Activated naive CD8-positive, alpha-beta T cell treated with anti-CD3 and anti-CD28 coated beads, Interleukin-2, amount 50 U/mL, for 16 hours (primary cell): ENCODE results near the gene TRPV4.

Experiments used
- DNase-seq: peaks from one replicate; pipeline ENCODE4 v3.0.0-alpha.2; 2020; ENCODE audit warnings: low read depth, low spot score

Gene TRPV4

DNA sequence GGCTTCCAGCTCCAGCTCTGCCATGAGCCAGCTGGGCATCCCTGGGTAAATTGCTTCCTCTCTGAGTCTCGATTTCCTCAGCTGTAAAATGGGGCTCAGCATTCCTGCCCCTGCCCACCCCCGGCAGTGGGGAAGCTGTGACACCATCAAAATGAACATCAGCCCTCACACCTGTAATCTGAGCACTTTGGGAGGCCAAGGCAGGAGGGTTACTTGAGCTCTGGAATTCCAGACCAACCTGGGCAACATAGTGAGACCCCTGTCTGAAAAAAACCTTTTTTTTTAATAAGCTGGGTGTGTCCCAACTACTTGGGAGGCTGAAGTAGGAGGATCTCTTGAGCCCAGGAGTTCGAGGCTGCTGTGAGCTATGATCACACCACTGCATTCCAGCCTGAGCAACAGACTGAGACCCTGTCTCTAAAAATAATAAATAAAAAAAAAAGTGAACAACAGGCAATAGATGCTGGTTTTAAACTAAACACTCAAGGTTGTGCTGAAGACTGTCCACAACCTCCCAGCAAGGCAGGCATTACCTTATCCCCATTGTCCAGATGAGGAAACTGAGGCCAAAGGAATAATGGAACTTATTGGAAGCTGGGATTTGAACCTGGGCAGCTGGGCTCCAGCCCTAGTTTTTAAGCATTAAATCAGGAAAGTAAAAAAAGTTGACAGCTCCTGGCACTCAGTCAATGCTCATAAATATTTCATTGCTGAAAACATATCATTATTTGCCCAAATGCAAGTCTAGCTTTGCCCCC lies 4.3 kb downstream of the TRPV4 start:
- DNase-seq: no peak

DNA sequence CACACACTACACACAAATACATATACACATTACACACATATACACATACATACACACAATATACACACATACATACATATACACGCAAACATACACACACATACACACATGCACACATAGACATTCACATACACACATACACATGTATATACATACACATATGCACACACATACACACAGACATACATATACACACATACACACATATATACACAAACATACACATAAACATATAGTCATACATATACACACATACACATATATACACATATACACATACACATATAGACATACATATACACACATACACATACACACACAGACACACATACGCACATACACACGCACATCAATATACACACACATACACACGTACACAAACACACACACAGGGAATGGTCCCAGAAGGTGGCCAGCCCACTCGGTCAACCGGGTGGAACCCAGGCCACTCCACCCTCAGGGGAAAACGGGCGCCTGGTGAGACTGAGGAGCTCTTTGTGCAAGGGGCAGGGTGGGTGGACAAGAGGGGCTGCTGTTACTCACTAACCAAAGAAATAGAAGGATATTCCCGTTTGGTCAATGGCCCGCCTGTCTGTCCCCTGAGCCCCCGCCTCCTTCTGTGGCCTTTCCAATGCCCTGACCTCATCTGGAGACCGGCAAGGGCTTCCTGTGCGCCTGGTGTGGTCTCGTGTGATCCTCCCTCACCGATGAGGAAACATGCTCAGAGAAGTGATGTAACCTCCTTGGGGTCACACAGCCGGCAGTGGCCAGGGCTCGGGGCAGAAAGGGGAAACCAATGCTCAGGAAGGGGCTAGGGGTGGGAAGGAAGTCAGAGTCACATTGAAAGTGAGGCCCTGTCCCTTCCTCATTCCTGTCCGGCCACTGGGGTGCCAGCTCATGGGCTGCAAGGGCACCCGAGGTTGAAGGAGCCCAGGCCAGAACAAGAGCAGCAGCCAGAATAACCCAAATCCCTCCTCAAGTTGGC lies 5.3 kb downstream of the TRPV4 start:
- DNase-seq: no peak

DNA sequence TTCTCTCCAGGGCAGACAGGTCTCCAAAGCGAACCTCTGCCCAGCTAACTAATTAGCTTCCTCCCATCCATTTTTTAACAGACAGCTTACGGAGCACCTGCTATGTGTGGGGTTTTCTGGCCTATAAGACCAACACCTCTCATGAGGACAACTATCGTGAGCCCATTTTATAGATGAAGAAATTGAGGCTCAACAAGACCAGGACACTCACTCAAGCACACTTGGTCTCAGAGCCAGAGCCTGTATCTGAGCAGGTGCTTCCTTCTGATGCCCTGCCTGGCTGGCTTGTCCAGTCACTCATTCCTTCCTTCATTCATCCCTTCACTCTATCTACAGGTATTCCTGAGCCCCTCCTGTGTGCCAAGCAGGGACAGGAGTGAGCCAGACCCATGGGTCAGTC lies 6.1 kb downstream of the TRPV4 start:
- DNase-seq: no peak

DNA sequence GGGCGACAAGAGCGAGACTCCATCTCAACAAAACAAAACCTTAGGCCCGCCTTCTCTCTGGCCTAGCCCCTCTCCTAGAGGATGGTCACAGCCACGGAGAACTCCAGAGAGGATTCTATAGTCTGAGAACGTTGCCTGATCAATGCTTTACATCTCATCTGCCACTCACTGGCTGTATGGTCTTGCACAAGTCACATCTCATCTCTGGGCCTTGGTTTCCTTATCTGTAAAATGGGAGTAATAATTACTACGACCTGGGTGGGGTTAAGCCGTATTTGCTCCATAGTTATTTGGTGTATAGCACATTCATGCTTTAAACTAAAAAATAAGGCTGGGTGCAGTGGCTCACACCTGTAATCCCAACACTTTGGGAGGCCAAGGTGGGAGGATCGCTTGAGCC lies 8.5 kb downstream of the TRPV4 start:
- no peak for DNase-seq

DNA sequence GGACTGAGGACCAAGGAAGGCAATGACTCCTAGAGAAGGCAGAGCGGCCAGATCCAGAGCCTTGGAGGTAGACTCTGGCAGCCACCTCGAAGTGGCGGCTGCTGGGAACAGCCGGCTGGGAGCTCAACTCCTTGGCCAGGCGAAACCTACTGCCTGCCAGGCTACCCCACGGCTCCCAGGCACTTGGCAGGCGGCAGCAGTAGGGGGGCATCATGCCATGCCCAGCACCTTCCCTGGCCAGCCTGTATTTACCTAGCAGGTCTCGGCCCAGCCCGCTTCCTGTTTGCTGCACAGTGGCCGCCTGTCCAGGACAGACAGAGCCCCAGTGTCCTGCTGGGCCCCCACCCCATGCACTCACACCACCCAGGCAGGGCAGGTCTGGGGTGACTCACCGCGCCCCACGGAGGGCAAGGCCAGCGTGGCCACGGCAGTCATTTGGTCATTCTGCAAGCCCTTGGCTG lies 10.2 kb downstream of the TRPV4 start:
- no peak for DNase-seq

DNA sequence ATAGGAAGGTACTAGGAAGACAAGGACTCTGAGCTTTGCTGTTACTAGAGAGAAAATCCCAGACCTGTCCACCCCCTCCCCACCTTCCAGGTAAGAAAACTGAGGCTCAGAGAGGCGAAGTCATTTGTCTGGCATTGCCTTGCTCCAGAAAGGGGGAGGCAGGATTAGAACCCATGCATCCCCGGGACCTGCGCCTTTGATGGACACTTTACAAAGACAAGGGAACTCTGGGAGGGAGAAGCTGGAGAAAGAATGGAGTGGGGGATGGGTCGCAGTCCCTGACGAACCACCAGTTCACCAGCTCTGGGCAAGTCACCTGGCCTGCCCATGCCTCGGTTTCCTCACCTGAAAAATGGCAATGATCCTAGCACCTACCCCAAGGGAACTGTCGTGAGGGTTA lies 10.8 kb downstream of the TRPV4 start:
- DNase-seq: no peak

DNA sequence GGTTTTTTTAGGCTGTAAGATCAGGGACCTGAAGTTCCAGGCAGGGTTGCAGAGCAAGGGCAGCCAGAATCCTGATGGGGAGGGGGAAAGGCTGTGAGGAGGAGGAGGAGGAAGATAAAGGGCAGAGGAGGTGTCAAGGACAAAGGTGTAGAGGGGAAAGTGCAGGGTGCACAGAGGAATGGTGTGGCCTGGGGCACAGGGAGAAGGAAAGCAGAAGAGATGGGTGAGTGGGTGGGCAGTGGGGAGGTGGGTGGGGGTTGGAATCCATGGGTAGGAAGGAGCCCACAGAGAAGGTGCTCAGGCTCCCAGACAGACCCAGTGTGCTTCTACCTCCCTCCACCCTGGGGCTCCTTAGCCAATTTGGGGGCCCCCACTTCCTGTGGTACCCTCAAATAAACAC lies 11.2 kb downstream of the TRPV4 start:
- no peak for DNase-seq

DNA sequence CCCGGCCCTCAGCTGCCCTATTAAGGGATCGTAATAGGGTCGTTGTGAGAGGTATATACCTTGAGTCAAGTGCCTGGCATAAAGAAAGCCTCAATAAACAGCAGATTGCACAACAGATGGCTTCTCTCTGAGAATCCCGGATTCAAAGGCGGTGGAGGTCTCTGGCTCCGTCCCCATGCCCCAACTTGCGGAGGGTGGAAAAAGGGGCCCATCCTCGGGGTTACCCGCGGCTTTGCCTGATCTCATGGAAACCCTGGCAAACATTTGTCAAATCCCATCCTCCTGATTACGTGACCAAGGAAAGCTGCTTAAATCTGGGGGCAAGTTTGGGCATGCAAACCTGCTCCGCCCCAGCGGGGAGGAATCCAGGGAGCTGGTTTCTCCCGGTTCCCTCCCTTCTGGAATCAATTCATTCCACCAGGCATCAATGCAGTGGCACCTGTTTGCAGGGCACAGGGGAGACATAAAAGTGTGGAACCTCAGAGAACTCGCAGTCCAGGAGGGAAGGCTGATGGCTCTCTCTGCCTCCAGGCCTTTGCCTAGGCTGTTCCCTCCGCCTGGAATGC lies 12.3 kb downstream of the TRPV4 start:
- DNase-seq: no peak

DNA sequence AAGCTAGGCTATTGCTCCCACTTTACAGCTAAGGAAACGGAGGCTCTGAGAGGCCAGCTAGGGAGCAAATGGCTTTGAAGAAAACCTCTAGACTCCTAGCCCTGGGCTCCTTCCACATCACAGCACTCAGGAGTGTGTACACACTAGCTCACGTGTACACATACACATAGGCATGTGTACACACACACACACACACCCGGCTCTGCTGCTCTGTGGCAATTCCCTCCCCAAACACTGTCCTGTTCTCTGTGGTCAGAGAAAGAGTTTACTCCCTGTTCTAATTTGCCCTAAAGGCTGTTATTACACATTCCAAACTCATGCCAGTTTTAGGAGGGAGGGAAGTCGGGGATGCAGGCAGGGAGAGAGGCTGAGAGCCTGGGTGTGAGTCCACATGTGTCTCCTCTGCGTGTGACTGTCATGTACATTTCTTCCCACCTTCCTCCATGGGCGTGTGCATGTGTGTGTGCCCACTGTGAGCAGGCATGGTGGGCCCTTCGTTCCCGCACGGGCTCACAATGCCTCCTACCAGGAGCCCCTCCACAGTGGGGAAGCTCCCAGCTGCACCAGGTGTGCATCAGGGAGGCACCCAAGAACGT lies 14.2 kb downstream of the TRPV4 start:
- DNase-seq: no peak

DNA sequence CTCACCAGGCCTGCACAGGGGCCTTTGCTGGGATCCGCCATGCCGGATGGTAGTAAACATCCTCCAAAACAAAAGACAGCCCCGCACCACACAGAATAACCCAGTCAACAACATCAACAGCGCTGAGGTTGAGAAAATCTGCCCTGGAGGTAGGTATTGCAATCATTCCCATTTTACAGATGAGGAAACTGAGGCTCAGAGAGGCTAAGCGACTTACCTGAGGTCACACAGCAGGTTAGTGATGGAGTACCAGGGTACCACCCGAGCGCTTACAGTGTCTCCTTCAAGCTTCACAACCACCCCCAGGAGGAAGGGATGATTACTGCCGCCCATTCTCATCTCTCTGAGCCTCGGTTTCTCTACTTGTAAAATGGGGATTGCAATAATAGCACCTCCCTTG lies 14.9 kb downstream of the TRPV4 start:
- no peak for DNase-seq

DNA sequence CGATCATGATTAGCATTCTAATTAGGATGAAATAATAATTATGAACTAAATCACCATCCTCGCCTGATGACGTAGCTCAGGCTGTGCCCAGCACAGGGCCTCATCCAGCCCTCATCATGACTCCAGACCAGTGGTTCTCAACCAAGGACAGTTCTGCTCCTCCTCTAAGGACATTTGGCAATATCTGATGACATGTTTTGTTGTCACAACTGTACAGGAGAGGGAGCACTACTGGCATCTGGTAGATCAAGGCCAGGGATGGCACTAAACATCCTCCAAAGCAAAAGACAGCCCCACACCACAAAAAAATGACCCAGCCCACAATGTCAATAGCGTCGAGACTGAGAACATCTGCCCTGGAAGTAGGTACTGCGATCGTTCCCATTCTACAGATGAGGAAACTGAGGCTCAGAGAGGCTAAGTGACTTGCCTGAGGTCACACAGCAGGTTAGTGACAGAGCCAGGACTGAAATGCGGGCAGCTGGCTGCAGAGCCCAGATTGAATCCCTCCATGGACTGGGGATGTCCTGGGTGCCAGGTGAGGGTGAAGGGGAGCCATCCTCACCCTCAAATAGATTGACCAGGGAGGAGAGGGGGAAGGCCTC lies 15.5 kb downstream of the TRPV4 start:
- no peak for DNase-seq

DNA sequence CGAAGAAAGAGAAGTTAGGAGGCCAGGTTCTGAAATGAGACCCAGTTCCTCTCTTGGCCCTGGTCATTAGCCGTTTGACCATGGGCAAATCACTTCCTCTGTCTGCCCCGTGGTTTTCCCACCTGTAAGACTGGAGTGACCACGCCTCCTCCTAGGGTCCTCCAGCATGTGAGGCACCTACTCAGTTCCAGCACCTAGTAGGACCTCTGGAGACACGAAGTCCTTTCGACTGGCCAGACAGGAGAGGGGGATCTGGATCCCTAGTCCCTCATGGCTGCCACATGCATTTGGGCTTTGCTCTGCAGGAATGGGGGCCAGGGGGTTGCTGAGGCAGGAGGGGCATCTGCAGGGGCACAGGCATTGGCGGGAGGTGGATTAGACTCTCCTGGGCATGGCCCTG lies 16.3 kb downstream of the TRPV4 start:
- no peak for DNase-seq

DNA sequence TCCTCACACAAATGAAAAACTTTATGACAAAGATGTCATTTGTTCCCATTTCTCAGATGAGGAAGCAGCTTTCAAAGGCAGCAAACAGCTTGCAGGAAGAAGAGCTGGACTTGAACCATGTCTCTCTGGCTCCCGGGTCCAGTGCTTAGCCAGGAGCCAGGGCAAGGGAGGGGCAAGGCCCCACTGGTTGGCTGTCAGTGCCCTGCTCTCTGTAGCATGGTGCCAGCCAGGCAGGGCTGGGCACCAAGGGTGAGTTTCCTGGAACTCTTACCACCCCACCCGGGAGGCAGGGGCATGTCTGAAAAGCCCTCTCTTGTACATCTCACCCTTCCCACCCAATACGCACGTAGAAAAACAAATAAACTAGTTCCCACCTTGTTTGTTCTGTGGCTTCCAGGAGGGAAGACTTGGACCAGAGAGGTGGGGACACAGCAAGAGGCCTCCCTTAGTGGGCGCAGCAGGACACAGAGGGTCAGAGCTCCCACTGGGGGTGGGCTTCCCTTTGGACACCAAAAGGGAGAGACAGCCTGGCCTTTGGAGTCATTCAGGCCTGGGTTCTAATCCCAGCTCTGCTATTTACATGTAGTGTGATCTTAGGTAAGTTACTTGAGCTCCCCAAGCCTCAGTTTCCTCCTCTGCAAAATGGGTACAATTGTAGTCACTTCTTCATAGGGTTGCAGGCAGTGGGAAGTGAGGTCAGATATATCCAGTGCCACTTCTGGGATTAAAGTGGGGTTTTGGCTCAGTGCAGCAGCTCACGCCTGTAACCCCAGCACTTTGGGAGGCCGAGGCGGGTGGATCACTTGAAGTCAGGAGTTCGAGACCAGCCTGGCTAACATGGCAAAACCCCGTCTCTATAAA lies 17.2 kb downstream of the TRPV4 start:
- DNase-seq: no peak

DNA sequence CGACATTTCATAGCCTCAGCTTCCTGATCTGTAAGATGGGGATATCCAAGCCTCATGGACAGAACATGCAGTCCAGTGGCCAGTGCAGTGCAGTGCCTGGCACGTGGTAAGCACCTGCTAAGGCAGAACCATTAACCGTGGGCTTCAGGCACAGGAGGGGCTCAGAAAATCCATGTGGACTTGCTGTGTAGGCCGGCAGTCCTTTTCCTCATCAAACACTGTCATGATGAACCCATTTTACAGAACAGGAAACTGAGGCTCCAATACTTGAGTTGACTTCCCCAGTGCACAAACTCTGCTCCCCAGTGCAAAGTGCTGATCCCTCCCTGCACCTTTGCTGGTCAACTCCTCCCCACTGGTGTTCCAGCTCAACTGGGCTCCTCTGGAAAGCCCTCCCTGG lies 18.0 kb downstream of the TRPV4 start:
- DNase-seq: no peak

DNA sequence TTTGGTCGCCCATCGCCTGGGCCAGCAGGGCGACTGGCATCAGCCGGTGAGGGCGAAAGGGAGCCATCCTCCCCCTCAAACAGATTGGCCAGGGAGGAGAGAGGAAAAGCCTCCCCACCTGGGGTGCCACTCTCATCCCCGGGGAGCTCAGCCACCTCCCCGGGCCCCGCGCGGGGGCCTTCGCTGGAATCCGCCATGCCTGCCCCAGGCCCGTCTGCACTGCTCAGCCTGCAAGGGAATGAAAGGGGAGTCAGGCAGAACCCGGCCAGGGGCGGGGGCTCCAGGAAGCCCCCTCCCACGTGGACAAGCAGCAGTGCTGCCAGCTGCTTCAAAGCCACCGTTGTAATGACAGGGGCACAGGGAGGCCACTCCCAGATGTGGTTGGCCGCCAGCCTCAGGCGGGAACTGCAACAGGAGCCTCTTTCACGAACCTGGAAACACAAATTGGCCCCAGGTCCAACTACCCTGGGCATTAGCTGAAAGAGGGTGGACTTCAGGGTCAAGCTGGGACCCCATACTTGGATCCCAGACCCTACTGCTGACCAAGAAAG lies 18.5 kb downstream of the TRPV4 start:
- DNase-seq: no peak

DNA sequence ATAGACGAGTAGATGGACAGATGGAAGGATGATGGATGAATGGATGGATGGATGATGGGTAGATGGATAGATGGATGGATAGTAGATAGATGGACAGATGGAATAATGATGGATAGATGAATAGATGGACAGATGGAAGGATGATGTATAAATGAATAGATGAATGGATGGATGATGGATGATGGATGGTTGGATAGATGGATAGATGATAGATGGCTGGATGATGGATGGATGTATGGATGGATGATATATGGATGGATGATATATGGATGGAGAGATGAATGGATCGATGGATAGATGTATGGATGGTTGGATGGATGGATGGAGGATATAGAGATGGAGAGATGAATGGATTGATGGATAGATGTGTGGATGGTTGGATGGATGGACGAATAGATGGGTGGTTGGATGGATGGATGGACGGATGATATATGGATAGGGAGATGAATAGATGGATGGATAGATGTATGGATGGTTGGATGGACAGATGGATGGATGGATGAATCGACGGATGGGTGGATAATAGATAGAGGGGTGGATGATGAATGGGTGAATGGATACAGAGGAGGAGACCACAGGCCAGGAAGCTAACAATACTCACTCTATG lies 19.3 kb downstream of the TRPV4 start:
- DNase-seq: no peak

DNA sequence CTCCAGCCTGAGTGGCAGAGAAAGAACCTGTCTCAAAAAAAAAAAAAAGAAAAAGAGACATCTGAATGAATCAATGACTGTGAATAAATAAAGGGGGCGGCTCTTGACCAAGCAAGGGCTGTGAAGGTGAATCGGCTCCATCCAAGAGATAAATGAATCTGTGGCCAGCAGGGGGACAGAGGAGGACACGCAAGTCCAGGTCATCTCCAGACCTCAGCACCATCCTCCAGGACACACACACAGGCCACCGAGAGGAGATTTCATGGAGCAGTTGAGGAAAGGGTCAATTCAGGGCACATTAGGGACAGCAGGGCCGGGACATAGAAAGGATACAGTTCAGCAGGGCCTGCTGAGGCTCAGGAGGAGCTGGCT lies 21.6 kb downstream of the TRPV4 start:
- no peak for DNase-seq

DNA sequence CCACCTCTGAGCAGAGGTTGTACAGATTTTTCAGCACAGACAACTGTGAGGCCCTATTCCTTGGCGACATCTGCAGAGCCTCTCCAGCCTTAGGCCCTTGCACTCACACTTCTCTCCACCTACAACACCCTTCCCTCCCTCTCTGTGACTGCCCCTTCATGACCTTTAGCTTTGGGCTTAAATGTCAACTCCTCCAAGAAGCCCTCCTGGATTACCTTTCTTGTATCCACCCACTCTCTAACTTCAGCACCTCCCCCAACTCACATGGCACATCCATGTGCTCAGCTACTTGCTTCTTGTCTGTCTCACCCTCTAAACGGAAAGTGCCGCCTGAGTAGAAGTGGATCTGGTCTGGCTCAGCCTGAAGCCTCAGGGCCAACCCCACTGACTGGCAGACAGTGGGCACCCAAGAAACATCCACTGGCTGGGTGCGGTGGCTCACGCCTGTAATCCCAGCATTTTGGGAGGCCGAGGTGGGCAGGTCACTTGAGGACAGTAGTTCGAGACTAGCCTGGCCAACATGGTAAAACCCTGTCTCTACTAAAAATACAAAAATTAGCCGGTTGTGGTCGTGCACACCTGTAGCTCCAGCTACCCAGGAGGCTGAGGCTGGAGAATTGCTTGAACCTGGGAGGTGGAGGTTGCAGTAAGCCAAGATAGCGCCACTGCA lies 22.1 kb downstream of the TRPV4 start:
- no peak for DNase-seq

DNA sequence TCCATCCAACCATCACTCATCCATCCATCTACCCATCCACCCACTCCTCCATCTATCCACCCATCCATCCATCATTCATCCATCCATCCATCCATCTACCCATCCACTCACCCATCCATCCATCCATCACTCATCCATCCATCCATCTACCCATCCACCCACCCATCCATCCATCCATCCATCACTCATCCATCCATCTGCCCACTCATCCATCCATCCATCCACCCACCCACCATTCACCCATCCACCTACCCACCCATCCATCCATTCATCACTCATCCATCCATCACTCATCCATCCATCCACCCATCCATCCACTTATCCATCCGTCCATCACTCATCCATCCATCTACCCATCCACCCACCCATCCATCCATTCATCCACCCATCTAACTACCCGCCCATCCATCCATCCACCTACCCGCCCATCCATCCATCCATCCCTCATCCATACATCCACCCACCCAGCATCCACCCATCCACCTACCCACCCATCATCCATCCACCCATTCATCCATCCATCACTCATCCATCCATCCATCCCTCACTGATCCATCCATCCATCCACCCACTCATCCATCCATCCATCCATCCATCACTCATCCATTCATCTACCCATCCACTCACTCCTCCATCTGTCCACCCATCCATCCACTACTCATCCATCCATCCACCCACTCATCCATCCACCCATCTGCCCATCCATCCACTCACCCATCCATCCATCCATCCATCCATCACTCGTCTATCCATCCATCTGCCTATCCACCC lies 24.1 kb downstream of the TRPV4 start:
- no peak for DNase-seq
